Stimulated activated CD4-positive, alpha-beta T cell treated with anti-CD3 and anti-CD28 coated beads, Interleukin-12 subunit alpha, Interleukin-12 subunit beta, amount 100 ng/mL, for 4 hours (primary cell): ENCODE results near the gene TMA7B.

Experiments
- DNase-seq: peaks from one replicate; pipeline ENCODE4 v3.0.0-alpha.2; 2020

Gene TMA7B

DNA sequence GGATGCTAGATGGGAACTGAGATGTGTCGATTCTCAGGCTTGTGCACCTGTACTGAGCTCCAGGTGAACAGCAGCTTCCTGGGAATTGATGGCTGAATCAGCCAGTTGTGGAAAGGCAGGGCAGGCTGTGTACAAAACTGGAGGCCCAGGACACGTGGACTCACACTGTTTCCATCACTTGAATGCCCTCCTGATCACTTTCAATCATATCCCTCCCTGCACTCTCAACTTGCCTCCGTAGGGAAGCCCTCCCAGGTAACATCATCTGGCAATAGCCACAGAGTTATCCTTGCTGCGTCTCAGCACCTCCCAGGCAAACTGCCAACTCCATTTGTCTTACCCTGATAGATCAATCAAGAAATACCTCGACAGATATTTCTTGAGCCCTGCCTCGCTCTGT lies 44.6 kb downstream of the TMA7B start:
- DNase-seq: no peak

DNA sequence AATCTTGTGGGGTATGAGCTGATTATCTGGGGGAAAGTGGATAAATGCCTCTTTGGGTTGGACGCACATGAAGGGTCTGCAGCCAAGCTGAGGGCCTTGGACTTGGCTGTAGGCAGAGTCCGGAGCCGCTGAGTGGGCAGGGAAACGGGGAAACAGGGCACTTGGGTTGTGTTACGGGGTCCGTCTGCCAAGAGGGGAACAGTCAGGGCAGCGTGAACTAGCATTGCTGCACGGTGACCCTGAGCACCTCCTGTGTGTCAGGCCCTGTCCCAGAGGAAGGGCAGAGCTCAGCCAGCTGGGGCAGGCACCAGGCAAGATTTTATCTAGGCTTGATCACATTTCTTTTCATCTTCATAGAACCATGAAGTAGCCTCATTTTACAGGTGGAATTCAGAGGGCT lies 46.4 kb downstream of the TMA7B start:
- DNase-seq: no peak

DNA sequence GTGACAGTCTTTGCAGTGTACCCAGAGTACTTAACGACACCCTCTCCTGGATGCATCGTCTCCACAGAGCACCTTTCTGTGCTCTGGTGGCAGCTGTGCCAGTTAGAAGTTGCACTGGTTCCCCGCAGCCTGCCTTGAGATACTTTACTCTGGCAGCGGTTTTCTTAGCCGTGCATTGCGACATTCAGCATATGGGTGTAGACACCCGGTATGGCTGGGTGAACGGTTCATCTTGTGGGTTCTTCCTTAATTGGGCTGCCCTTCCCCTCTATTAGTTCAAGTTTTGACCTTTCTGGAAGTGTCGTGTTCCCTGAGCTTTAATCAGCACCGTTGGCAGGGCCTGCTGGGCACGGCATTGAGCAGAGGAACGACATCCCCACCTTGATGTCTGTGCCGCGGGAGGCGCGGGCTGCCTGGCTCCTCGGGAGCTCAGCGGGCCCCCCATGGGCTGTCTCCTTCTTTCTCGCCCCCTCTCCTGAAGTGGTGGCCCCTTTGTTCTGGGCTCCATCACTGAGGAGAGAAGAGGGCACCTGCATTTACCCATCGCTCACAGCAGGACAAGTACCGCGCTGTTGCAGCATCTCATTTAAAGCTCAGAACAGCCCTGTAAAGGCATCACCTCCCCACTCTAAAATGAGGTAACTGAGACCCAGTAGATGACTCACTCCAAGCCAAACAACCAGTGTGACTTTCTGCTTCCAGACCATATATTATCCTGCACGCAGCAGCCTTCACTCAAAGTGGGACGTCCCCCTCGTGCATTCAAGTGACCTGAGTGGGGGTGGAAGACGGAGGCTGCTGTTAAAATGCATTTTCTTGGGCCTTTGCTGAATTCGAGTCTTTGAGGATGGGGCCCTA lies 47.9 kb downstream of the TMA7B start:
- no peak for DNase-seq

DNA sequence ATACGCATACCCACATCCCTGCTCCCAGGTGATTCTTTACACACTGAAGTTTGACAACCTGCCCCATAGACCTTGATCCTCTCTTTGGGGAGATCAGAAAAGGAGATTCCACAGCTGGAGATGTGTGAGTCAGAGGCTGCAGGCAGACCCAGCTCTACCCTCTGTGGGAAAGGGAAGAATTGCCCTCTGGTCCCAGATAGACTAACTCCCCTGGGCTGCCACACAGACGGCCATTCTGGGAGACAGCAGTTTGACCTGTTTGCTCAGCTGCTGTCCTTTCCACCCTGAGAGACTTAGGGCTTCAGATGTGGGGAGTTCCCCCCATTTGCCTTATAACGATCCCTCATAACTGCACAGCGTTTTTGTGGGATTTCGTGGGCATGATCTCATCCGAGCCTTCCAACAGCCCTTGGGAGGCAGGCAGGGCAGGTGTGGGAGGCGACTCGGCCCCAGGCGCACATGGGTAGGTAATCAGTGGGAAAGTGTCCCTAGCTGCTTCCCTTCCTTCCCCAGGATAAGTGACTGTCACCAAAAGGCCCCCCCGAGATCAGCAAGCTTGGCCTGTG lies 48.6 kb downstream of the TMA7B start:
- no peak for DNase-seq

DNA sequence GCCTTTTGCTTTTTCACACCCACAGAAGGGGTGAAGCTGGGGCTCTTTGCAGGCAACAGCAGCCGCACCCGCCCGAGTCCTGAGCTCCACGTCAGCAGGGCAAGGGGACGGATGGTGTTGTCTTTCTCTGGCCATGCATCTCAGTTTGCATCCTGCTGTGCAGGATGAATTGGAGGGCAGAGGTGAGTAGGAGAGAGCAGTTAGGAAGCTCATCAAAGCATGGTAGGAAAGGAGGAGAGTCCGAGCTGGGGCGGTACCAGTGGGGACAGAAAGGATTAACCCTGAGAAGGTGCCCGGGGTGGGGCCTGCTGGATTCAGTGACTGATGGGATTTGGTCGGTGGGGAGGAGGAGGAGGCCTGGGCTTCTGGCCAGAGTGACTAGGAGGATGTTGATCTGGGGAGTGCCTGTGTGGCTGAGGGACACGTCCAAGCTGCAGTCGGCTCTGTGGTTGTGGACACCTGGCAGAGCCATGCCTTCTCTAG lies 49.1 kb downstream of the TMA7B start:
- DNase-seq: no peak

DNA sequence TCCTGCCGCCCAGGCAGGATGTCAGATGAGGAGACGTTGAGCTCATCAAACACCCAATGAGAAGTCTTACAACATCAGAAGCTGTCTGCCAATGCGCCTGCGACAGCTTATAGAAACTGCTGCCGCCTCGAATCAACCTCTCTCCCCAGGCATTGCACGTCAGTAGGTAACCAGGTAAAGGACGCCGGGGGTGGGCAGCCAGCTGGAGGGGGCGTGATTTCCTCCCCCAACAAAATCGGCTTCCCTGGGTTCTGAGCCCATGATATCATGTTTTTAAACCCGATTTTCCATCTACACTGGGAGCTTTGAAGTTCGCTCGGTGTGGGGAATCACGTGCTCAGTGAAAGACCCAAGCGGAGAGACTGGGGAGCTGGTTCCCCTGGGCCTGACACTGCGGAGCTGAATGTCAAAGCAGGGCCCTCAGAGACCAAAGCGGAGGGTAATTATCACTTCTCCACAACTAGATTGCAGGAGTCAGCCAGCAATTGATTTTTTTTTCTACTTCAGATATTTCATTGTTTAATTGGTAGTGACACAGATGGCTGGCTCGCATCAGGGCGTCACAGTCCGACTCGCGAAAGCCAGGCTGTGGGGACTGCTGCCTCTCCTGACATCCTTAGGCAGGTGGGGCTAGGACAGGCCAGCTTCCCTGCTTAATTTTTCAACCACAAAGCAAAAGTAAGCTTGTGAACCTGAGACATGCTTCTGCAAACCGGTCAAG lies 49.9 kb downstream of the TMA7B start:
- DNase-seq: no peak

DNA sequence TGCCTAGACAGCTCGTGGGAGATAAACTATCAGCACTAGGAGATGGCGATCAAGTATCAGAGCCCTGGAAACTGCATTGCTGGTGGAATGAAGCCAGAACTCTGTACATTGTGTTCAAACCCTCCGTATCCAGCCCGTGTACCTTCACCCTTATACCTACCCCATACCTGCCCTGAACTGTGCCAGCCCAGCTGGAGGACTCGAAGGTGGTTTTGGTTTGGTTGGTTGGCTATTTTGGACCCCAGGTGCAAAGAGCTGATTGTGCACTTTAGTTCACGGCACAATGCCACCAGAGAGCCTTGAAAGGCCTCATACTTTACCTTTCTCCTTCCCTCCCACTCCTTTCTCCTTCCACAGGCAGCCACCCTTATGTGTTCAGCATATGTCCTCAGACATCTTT lies 50.5 kb downstream of the TMA7B start:
- no peak for DNase-seq
